Stomach smooth muscle (tissue), 2 donors: ENCODE results near the gene LY86.

ENCODE experiments used
- H3K27ac ChIP-seq: one replicate; pipeline ENCODE4 v1.7.0; 2013; ENCODE audit warnings: mild to moderate bottlenecking, low read length, inconsistent platforms
- H3K27me3 ChIP-seq, 2 donors: one replicate each; pipeline ENCODE4 v1.7.0; 2013; ENCODE audit warnings: low read length in 2 of 2; ENCODE audit not compliant: insufficient read depth in 2 of 2, control insufficient read depth in 1 of 2
- H3K36me3 ChIP-seq, 2 donors: one replicate each; pipeline ENCODE4 v1.7.0; 2013; ENCODE audit warnings: low read length in 2 of 2; ENCODE audit not compliant: control insufficient read depth in 2 of 2, insufficient read depth in 2 of 2
- H3K4me1 ChIP-seq: one replicate; pipeline ENCODE4 v1.7.0; 2013; ENCODE audit warnings: low read length; ENCODE audit not compliant: control insufficient read depth, insufficient read depth
- H3K4me3 ChIP-seq, 2 donors: one replicate each; pipeline ENCODE4 v1.7.0; 2013; ENCODE audit warnings: low read length in 2 of 2
- H3K9ac ChIP-seq, 2 donors: one replicate each; pipeline ENCODE4 v1.7.0; 2013; ENCODE audit warnings: low read length in 2 of 2, mild to moderate bottlenecking in 1 of 2
- H3K9me3 ChIP-seq, 2 donors: one replicate each; pipeline ENCODE4 v1.7.0; 2013; ENCODE audit warnings: low read length in 2 of 2; ENCODE audit not compliant: control insufficient read depth in 2 of 2
- donor health status: healthy.
- donor health status: Pancreatic carcinoma.

Gene LY86

DNA sequence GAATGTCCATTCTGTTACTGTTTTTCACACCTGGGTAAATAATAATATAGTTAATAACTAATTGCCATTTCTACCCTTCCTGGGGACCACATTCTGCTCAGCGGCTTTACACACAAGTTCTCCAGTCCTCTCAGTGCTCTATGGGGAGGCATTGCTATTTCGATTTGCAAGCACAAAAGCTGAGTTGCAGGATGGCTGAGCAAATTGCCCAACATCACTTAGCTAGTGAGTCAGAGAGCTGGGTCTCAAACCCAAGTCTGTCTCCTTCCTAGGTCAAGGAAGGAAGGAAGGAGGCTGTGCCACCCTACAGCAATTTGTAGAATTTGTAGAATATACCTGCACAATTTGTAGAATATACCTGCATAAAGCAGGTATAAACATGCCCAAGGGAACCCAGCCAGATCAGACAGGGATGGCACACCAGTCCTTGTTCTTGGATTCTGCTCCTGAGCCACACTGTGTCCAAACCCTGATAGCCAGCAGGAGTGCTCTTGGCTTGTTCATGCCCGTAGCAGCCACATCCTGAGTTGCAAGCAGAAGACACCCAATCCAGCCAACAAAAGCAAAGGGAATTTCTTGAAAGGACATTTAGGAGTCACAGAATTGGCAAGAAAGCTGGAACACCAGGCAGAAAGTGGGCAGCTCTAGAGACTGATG lies 56.9 kb downstream of the LY86 start:
- Histone ChIP-seq H3K9me3 (peaks cover 0 to 4% of the 10 kb centered on the region in 2 donors), H3K4me1 (no peaks in the 10 kb centered on the region), H3K27me3 (no peaks in the 10 kb centered on the region), H3K9ac (no peak overlapping the region), H3K27ac (no peak overlapping the region), H3K36me3 (no peaks in the 10 kb centered on the region), H3K4me3 (no peak overlapping the region)

DNA sequence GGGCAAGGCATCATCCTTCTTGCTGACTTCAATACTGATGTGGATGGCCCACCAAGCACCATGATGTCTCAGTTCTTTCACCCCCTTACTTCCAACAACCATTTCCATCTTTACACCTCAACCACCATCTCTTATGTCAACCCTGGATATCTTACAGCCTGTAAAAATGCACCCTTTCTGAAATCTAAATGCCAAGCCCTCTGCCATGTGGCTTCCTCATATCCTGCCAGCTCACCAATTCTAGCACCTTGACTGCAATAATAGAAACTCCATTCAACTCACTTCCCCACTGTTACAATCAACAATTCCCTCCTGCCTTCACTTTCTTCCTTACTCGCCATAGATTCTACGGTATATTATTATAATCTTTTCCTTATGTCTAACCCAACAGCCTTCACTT lies 57.9 kb downstream of the LY86 start:
- no peaks in the 10 kb centered on the region for H3K36me3 ChIP-seq
- no peak overlapping the region for H3K27ac ChIP-seq
- H3K27me3 ChIP-seq: no peaks in the 10 kb centered on the region
- H3K4me1 ChIP-seq: no peaks in the 10 kb centered on the region
- H3K4me3 ChIP-seq: no peak overlapping the region
- H3K9me3 ChIP-seq: peaks cover 0 to 4% of the 10 kb centered on the region in 2 donors
- H3K9ac ChIP-seq: no peak overlapping the region

DNA sequence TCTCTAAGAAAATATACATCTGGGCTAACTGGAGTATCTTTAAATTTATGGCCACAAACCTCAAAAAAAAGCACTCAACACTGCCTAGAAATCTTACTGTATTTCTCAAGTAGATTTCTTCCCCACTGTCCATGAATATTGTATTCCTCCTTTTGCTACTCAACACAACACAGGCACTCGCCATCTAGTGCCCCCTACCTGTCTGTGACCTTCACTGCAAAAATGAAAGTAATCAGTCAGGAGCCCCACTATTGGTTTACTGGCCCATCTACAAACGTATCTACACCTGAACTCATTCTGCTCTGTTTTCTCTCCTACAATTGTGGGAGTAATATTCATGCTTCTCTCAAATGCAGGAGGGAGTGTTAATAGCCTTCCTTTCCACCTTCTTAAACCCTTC lies 58.3 kb downstream of the LY86 start:
- peaks cover 0 to 4% of the 10 kb centered on the region in 2 donors for H3K9me3 ChIP-seq
- no peaks in the 10 kb centered on the region for H3K36me3 ChIP-seq
- H3K27me3 ChIP-seq: no peaks in the 10 kb centered on the region
- H3K9ac ChIP-seq: no peak overlapping the region
- no peak overlapping the region for H3K4me3 ChIP-seq
- H3K4me1 ChIP-seq: no peaks in the 10 kb centered on the region
- no peak overlapping the region for H3K27ac ChIP-seq

DNA sequence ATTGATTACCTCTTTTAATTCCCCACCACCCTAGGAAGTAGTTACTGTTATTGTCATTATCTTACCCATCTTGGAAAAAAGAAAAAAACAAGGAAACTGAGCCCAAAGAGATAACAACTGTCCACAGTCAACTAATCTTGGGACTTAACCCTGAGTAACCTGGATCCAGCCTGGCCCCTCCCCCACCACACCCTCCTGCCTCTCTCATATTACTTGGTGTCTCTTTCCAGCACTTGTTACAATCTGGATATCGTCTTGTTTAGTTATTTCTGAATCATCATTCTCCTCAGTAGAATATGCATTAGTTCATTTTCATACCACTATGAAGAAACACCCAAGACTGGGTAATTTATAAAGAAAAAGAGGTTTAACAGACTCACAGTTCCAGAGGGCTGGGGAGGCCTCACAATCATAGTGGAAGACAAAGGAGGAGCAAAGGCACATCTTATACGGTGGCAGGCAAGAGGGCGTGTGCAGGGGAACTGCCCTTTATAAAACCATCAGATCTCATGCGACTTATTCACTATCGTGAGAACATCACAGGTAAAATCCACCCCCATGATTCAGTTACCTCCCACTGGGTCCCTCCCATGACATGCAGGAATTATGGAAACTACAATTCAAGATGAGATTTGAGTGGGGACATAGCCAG lies 60.3 kb downstream of the LY86 start:
- no peaks in the 10 kb centered on the region for H3K36me3 ChIP-seq
- H3K27me3 ChIP-seq: no peaks in the 10 kb centered on the region
- H3K4me3 ChIP-seq: no peak overlapping the region
- H3K27ac ChIP-seq: no peak overlapping the region
- H3K9ac ChIP-seq: no peak overlapping the region
- no peaks in the 10 kb centered on the region for H3K4me1 ChIP-seq
- H3K9me3 ChIP-seq: peaks cover 0 to 4% of the 10 kb centered on the region in 2 donors

DNA sequence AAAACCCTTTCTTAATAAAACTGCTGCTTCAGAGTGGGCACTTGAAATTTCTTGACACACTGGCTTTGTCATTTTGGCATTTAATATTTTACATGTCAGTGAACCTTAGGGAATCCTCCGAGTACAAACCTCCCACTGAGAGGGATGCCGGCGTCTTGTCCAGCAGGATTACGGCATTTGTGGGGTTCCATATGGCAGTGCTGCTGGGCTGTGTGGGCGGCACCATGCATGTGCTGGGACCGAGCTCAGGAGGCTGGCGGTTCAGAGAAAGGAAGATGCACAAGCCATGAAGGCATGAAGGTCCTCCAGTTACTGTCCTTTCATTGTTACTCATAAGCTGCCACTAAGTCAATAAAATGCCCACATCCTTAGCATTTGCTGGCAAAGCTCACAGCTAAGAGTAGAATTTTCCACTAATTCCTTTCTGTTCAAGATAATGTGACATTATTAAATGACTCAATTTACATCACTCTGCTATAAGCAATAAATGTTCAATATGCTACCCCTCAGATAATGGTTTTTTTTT lies 61.4 kb downstream of the LY86 start:
- H3K27ac ChIP-seq: no peak overlapping the region

DNA sequence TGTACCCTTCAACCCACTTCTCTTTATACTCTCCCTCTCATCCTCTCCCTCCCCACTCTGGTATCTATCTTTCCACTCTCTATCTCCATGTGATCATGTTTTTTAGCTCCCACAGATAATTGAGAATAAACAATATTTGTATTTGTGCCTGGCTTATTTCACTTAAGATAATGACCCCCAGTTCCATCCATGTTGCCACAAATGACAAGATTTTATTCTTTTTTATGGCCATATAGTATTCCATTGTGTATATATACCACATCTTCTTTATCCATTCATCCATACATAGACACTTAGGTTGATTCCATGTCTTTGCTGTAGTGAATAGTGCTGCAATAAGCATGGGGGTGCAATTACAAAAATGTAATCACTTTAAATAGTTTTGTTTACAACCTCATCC lies 62.3 kb downstream of the LY86 start:
- Histone ChIP-seq H3K36me3 (no peaks in the 10 kb centered on the region), H3K4me1 (no peaks in the 10 kb centered on the region), H3K27ac (no peak overlapping the region), H3K9me3 (peaks cover 0 to 4% of the 10 kb centered on the region in 2 donors), H3K9ac (no peak overlapping the region), H3K27me3 (no peaks in the 10 kb centered on the region), H3K4me3 (no peak overlapping the region)

More for the DNA sequence above, 61.4 kb downstream of the LY86 start:
- H3K27me3 ChIP-seq: no peaks in the 10 kb centered on the region
- peaks cover 0 to 4% of the 10 kb centered on the region in 2 donors for H3K9me3 ChIP-seq
- H3K9ac ChIP-seq: no peak overlapping the region
- no peaks in the 10 kb centered on the region for H3K36me3 ChIP-seq
- no peaks in the 10 kb centered on the region for H3K4me1 ChIP-seq
- no peak overlapping the region for H3K4me3 ChIP-seq

DNA sequence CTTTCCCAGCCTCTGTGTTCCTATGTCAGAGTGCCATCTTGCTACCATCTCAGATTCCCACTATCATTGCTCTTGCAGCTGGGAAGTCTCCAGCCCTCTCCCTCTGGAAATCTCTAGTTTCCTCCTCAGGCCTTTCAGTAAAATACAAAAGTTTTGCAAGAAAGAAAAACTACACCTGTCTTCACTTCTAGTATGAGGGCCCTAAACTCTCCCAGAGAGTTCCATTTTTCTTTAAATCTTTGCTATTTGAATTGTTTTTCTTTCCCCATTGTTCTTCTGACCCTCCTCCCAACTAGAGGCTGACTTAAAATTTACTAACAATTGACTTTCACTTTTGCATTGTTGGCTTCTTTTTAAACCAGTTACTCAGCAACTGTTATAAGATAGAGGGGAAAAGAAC lies 62.8 kb downstream of the LY86 start:
- no peaks in the 10 kb centered on the region for H3K36me3 ChIP-seq
- H3K27me3 ChIP-seq: no peaks in the 10 kb centered on the region
- no peak overlapping the region for H3K4me3 ChIP-seq
- H3K9ac ChIP-seq: no peak overlapping the region
- peaks cover 0 to 4% of the 10 kb centered on the region in 2 donors for H3K9me3 ChIP-seq
- no peaks in the 10 kb centered on the region for H3K4me1 ChIP-seq
- no peak overlapping the region for H3K27ac ChIP-seq

DNA sequence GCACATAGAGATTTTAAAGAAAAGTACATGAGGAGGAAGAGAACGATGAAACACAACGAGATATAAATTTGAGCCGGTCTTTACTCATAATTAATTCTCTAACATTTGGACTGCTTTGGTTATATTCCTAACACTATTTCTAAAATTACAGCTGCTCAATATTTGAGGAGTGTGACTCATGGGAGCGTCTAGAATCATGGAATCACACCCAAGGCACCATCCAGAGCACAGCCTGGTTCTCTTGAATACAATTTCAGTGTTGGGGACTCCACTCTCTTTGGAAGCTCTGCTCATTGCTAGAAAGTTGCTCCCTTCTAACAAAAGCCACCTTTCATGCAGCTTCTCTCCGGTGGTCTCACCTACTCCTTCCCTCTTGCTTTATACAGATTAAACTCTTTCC lies 64.4 kb downstream of the LY86 start:
- Histone ChIP-seq H3K36me3 (no peaks in the 10 kb centered on the region), H3K9ac (no peak overlapping the region), H3K4me3 (no peak overlapping the region), H3K27ac (no peak overlapping the region), H3K27me3 (no peaks in the 10 kb centered on the region), H3K4me1 (no peaks in the 10 kb centered on the region), H3K9me3 (no peaks in the 10 kb centered on the region)

DNA sequence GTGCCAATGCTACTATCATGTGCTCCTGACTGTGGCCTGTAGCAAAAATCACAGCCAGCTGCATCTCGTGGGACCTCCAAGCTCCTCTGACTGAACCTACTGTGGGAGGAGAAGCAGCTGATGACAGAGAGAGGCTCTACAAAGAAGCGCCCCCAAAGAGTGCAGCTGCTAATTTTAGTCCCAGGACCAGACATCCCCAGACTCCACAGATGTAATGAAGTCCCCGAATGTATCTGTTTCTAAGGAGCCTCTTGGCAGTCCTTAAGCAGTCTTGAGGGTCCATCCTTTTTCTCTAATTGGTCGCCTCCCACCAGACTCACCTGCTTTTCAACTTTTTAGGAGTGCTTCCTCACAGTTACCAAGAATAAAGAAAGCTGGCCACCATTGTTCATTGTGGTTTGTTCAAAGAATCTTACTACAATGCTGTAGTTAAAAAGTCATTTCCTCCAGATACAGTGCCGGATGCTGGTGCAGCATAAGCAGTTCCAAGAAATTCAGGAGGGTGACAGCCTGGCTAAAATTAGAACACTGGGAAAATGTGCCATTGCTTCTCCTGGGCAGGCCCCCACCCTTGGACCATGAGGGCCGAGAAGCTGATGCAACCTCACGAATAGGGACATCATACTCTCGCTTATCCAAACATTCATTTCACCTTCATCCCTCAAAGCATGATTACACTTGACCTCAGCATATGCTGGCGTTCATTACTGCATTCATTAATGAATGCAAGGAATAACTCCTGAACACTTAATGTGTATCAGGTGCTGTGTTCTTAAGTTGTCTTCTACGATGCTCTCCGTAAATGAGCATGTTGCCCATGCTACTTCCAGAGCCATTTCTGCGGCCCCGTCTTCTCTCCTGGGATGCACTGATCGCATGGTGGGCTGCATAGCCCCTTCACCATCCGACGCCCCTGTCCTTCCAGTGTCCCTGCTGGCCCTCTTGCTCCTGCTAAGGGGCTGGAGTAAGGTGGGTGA lies 66.4 kb downstream of the LY86 start:
- no peak overlapping the region for H3K4me3 ChIP-seq
- H3K36me3 ChIP-seq: no peaks in the 10 kb centered on the region
- H3K9me3 ChIP-seq: no peaks in the 10 kb centered on the region
- H3K9ac ChIP-seq: no peak overlapping the region
- H3K4me1 ChIP-seq: no peaks in the 10 kb centered on the region
- H3K27ac ChIP-seq: no peak overlapping the region
- H3K27me3 ChIP-seq: no peaks in the 10 kb centered on the region

DNA sequence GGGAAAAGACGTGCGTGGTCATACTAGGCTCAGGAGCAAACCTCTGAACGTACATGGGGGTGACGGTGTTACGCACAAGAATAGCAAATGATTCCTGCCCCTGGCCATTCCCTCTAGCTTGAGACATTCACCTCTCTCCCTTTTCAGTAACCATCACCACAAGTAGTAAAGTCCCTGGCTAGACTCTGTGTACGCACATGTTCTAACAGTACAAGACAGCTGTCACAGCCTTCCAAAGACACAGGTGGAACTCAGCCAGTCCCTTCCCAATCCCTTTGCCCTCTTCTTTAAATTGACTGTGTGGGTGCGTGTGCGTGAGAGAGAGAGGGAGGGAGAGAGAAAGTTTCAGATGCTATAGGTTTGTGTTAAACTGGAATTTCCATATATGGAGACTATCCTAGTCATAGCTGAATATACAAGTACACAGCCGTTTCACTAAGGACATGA lies 67.3 kb downstream of the LY86 start:
- Histone ChIP-seq H3K9ac (no peak overlapping the region), H3K9me3 (no peaks in the 10 kb centered on the region), H3K4me3 (no peak overlapping the region), H3K27ac (no peak overlapping the region), H3K27me3 (no peaks in the 10 kb centered on the region), H3K36me3 (no peaks in the 10 kb centered on the region), H3K4me1 (no peaks in the 10 kb centered on the region)
